GM18907 (cell line): ENCODE results near the gene CEP170.

Experiments used
- ATAC-seq: cut with Tn5 transposase; IDR thresholded peaks from one replicate; pipeline ENCODE4 v1.9.1; 2021; ENCODE audit warnings: mild to moderate bottlenecking, moderate library complexity; ENCODE audit not compliant: unreplicated experiment

The CEP170 gene

DNA sequence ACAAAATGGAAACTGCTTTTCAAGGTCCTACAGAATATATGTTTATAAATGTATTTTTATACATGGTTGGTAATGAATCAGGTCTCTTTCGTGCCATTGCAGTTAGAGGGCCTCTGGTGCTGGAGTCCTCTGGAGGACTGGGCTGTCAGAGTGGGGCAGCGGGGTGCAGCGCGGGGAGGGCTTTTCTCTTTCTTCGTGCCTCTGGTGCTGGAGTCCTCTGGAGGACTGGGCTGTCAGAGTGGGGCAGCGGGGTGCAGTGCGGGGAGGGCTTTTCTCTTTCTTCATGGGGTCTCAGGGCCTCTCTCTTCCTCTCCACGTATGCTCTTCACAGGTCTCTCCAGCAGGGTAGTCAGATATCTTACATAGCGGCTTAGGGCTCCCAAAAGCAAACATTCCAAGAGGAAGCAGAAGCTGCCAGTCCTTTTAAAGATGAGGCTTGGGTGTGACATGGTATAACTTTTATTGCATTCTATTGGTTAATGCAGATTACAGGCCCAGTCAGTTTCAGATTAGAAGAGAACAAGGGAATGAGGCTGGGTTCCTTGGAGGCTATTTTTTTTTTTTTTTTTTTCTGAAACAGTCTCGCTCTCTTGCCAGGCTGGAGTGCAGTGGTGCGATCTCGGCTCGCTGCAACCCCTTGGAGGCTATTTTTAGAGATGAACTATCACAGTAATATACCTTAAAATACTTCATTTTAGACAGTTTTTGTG is 13.8 kb upstream of the CEP170 start:
- ATAC-seq, result no peak

DNA sequence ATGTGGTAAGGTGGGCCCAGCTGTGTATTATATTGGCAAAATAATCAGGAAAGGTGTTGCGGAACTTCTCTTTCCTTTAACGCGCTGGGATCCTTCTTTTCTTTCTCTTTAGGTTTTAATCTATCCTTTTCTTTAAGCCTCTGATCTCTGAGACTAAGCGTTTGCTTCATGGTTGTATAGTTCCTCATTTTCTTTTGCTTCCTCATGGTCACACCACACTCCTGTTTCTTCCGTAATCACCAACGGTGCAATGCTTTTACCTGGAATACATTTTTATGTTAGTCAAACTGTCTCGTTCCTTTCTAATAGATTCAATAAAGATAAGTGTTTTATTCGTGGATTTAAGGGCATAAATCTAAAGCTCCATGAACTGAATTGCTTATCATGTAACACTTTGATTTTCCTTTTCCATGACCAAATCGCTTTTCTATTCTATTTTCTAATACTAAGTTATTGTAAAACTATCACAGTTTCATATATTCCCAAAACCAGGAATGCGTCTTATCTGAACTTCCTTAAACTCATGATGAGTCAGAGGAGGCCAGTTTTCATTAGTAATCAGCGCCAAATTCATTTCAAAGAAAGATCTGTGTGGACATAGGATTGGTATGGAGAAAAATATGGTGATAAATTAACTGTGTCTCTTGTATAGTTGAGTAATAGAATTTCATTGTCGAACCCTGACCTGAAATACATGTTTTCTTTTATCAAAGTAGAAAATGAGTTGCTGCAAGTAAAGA is 13.0 kb upstream of the CEP170 start:
- ATAC-seq, result no peak

DNA sequence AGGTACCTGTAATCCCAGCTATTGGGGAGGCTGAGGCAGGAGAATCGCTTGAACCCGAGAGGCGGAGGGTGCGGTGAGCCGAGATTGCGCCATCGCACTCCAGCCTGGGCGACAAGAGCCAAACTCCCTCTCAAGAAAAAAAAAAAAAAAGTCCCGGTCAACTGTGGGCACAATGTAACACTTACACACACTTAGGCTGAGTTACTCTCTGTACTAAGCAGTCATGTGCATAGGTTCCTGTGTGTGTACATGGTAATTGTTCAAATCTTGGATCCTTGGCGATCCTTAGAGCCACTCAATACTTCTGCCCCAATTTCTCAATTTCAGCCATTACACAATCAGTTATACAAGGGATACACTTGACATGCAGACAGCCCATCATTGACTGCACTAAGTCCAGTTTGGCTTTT is 12.4 kb upstream of the CEP170 start:
- no peak for ATAC-seq

DNA sequence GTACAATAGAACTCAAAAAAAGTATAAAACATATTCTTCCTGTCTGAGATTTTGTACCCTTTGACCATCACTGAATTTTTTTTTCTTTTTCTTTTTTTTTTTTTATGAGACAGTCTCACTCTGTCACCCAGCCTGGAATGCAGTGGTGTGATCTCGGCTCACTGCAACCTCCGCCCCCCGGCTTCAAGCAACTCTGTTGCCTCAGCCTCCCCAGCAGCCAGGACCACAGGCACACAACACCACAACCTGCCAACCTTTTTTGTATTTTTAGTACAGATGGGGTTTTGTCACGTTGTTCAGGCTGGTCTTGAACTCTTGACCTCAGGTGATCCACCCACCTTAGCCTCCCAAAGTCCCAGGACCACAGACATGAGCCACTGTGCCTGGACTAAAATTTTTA is 11.2 kb upstream of the CEP170 start:
- no peak for ATAC-seq

DNA sequence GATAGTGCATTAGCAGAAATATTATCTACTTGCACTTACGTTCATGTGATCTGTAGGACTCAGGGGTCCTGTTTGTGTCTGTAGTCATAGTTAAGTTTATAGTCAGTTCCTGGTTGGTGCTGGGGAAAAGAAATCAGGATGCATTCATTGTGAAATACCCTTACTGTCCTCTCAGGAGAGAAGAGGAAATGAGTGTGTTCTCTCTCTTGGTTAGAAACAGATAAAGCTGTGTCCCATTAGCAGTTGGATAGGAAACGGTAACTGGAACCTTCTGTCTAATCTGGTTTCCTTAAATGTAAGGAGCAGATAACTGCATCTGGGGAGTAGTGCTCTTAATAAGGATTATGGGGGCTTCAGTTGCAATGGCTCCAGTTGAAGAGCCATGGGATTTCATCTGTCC is 9.6 kb upstream of the CEP170 start:
- ATAC-seq, result no peak

DNA sequence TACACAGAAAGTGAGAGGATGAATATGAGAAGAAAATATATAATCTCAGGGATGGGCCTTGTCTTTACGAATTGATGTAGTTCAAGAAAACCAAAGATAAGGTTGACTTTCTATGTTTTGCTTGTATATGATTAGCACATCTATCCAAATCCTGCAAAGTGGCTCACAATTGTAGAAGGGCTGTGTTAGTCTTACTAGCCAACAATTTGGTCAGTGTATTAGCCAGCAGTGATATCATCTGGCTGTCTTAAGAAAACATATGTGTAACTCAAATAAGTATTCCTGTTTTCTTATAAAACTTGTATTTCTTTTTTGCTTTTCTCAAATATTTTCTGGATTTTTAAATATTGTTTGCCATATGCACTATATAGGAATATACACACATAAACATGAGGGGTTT is 6.3 kb upstream of the CEP170 start:
- no peak for ATAC-seq

DNA sequence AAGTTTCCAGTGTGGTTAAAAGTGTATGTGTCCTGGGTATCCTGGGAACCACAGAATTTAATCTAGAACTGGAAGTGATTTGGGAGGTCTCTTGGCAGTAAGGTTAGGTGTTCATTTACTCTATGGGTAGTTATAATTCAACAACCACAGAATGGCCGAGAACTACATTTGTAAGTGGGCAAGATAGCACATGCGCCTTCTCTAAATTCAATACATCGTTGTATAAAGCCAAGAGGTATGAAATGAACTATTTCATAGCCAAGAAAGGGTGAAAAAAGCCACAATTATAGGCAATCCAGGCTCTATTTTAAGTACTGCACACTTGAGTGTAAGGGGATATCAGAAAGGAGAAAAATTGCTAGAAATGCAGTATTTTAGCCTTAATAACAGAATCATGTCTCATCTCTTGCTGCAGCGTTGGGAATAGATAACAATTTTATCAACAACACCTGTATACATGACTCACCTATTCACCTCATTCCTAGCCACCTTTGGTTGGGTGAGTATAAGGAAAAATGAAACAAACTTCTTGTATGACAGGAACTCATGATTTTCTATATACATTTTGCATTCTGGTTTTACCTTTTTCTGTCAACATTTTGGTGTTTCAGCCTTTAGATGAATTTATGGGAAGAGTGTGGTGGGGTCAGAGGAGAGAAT is 5.3 kb upstream of the CEP170 start:
- ATAC-seq, result no peak

DNA sequence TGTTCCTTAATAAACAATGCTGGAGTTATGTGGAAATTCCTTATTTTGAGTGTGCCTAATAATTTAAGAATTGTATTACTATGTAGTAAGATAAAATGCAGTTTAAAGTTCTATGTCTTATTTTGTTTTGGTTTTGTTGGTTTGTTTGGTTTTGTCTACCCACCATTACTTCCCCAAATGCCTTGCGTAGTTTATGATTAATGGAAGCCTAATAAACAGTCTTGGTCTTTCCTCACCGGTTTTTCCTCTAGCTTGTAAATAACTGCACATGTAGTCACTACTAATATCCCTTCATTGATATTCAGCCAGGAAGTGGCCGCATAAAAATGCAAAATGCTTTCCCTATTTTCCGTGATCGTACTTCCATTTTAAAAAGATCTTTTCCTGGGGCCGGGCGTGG is 3.6 kb upstream of the CEP170 start:
- no peak for ATAC-seq

DNA sequence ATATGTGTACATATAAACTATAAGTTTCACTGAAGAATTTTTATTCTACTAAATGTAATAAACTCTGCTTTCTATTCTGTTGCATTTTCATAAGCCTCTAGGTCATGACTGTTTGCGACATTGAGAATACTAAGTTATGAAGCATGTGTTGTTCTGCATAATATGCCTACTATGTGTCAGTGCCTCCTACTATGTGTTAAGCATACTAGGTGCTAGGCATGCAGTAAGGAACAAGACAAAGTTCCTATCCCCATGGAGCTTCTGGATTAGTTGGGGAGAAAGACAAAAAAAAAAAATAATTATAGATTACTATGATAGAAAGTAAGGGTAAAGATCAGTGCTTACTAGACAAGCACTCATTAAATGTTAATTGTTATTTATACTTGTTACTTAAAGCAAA is 2.1 kb upstream of the CEP170 start:
- ATAC-seq, result no peak

DNA sequence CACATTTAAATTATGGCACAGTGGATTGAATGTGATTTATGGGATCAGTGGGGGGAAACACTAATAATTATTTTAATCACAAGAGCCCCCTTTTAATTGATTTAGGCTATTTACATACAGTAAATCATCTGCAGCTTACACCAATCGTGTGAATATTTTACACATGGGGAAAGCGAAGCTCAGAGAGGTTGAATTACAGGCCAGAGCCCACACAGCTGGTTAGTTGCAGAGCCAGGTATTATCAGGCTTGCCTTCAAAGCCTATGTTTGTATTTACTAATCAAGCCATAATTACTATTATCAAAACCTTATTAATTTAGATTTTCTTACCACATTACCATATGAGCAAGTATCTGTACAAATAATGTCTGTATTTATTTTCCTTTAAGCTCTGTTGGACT is 1.5 kb upstream of the CEP170 start:
- no peak for ATAC-seq

DNA sequence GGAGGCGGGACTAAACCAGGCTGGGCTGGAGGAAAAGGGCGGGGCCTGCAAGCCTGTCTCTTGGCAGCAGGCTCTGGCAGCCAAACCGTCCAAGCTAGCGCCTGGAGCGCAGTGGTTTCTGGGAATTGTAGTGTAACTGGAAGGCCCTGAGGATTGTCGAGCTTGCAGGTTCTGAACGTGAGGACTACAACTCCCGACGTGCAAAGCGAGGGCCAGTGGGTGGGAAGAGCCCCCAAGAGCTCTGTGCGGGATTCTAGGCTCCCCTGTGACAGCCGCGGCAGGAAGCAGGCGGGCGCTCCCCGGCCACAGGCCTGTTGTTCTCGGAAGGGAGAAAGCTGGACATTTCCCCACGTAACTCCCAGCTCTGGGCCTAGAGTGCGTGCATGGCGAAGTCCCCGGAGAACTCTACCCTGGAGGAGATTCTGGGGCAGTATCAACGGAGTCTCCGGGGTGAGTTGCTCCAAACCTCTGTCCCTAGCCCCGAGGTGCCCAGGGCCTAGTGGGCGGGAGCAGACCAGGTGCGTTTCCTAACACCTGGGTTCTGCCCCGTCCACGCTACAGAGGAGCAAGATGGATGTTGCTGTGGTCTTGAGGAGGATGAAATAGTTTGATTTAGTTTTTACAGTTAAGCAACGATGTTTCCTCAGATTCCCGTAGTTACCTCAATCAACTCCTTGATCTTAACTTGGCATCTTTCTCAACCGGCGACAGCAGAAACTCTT is 871 bp upstream of the CEP170 start, which contains the start of gene SDCCAG8:
Gene SDCCAG8 (plus strand): TSS at position 251 of the 722 bp plus-strand sequence. CDS start 133 bp downstream, at position 384.
- peak; percentile 78 for ATAC-seq

DNA sequence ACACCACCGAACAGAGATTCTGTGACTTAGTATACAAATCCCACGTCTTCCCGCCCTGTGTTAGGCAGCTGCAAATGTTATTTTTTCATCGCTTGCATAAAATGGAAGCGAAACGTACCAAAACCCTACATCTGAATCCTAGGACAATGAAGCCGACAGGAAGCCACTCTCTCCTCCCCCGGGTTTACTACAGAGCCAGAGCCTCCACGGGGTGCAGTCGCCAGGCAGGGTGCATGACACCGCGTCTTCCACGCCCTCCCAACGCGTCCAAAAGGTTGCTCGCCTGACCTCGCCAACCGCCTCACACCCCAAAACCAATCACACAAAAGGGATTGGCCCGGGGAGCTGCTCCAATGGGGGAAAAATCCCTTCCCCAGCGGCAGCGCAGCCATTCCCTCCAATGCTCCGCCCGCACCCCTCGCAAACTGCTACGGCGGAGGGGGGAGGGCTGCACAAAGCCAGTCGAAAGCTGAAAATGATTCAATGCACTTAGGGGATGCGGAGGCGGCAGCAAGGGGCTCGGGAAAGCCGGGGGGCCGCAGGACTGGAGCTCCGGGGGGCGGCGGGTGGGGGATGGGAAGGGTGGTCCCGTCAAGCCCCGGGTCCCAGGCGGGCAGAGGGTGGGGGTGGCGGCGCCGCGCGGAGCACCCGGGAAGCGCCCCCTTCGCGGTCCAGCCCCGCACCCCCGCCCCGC is 701 bp downstream of the CEP170 start:
- peak; percentile 22 for ATAC-seq

DNA sequence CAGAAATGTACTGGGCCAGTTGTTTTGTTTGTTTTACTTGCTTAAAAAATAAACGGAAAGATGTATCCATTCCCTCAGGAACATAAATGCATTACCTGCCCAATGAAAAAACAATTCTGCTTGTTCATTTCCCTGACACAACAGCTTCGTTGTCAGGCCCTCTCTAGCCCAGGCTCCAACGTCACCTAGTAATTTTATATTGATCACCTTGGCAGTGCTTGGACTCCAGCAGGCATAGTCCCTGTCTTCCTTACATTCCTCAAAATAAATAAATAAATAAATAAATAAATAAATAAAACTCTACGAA is 1.2 kb downstream of the CEP170 start:
- ATAC-seq, result no peak

DNA sequence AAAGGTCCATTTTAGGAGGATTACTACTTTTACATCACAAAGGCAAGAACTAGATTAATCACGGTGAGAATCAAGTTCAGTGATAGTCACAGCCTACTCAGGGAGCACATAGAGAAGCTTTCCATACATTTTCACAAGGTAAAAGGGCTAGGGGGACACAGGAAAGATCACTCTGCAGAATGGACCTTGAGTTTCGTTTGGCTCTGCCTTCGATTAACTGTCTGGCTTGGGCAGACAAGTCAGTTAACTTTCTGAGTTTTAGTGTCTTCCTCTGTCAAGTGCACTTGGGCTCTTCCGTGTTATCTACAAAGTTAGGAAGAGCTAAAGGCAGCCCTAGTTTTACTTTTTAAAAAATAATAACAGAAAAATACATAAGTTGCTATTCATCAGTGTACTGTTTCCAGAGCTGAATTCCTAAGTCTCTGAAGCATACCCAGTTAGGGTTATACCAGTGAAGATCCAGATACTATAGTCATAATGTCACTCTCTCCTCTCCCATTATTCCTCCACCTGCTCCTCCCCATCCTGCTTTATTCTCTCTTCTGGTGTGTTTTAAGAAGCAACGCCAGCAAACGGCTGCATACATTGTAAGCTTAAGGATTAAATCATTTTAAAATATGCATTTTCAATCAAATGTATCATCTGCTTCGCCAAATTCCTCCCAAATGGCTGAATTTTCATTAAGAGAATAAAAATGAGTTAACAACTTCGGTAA is 1.7 kb downstream of the CEP170 start:
- no peak for ATAC-seq

DNA sequence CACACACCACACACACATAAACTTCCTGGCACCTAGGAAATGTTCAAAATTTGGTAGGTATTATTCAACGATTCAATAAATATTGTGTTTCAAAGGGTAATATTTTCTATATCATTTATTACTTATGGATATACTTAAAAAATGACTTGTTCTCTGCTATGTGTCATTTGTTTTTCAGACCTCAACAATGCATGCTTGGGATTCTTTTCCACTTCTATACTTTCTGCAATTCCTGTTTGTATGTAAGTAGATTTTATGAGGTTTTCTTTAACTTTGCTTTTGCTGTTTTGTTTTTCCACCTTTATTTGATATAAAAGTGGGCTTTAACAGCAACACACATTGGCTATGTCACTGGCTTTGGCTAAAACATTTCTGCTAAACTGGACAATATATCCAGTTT is 3.5 kb downstream of the CEP170 start:
- no peak for ATAC-seq

DNA sequence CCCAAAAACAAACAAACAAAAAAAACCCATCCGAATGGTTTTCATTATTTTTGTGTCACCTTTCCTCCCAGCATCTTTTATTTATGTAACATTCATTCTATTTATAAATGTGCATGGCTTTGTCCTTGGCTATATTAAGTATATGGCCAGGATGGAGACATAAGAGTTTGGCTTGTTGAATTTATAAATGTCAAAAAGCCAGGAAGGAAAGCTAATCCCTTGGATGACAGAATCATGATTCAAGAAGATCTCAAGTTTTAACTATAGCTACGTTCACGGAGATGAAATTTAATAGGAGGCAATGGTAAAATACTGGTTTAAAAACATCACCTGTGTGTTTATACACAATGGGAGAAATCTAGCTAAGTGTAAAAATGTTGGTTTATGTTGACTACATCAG is 5.0 kb downstream of the CEP170 start:
- ATAC-seq, result no peak

DNA sequence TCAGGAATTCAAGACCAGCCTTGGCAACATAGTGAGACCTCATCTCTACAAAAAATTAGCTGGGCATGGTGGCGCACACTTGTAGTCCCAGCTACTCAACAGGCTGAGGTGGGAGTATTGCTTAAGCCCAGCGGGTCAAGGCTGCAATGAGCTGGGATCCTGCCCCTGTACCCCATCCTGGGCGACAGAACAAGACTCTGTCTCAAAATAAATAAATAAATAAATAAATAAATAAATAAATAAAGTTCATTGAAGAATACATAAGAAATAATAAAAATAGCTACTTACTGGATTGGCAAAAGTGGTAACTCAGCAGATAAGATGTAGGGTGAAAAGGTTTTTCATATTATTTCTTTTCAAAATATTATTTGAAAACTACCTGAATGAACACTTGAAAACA is 5.9 kb downstream of the CEP170 start:
- no peak for ATAC-seq

DNA sequence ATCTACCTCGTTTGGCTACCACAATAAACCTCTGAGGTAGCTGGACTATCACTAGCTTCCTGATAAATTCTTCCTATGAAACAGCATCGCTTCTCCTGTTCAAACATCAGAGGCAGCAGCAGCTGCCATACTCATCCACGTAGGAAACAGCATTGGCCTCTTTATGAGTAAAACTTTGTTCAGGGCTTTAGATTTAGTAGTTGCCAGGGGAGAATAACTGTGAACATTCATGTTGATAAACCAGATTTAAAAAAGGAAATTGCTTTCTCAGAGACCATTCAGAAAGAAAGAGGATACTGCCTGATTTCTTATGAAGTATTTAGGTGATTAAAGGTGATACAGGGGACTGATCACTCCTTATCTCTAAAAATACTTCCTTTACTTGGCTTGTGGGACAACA is 7.2 kb downstream of the CEP170 start:
- no peak for ATAC-seq

DNA sequence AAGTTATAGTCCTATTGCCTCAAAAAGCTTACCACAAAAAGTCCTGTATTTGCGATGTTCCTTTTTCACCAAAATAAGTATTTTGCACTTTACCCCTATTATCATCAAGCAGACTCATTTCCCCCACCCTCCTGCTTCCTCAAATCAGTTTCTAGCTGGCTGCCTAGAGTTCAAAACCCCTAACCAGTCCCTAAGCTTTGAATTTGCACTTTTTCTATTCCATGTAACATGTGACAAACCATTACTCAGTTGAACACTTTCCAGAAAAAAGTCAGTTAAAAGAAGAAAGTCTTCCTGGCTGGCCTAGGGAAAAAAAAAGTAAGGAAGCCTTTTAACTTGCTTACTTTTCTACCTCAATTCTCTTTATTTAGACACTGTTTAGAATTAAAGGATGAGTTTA is 8.2 kb downstream of the CEP170 start:
- ATAC-seq, result no peak

DNA sequence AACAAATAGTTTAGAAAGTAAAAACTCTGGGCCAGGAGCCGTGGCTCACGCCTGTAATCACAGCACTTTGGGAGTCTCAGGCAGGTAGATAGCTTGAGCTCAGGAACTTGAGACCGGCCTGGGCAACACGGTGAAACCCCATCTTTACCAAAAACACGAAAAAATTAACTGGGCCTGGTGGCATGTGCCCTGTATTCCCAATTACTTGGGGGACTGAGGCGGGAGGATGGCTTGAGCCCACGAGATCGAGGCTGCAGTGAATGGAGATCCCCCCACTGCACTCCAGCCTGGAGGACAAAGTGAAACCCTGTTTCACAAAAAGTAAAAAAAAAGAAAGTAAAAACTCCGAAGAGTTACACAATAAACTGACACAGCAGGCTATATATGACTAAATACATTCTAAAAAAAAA is 10.6 kb downstream of the CEP170 start:
- ATAC-seq, result no peak
